ENCODE measurements around the gene WDR88. TPM values are rescaled to one million over a fixed set of nuclear protein-coding genes. Genes with fewer than 3 reads are reported as not detected.

The WDR88 gene
- total and polyA plus RNA-seq, 2 donors from 2014 or later = not detected

GRCh38 chr19:33132425-33132824 lies 511 bp downstream of the WDR88 start:
- H3K4me3 ChIP-seq (ENCODE audit: low read length in 3 of 3) = no peak overlapping the region
- H3K36me3 ChIP-seq (ENCODE audit: control insufficient read depth in 2 of 3, insufficient read depth in 3 of 3, low read length in 3 of 3) = peaks cover 0 to 10% (median 4%) of the 10 kb centered on the region in 3 donors
- DNase-seq (no peak), FAIRE-seq (no peak)
- no peak overlapping the region for H3K9ac ChIP-seq (ENCODE audit: low read length in 3 of 3)
- TF ChIP-seq CTCF (IDR thresholded peaks at IDR 0.05; ENCODE audit: borderline replicate concordance, extremely low read depth, insufficient read depth) = no peak
- intact Hi-C loops (cut with DNase I) = no loop called here
- H3K27me3 ChIP-seq (ENCODE audit: control insufficient read depth, insufficient read depth, low read length) = no peaks in the 10 kb centered on the region
- H3K9me3 ChIP-seq (ENCODE audit: control insufficient read depth in 2 of 3, insufficient read depth in 1 of 3, low read length in 3 of 3) = no peaks in the 10 kb centered on the region
- H3K27ac ChIP-seq (ENCODE audit: low read depth in 2 of 2, low read length in 2 of 2) = no peak overlapping the region
- H3K4me1 ChIP-seq (ENCODE audit: control insufficient read depth in 2 of 3, insufficient read depth in 2 of 3, low read depth in 1 of 3, low read length in 3 of 3) = no peaks in the 10 kb centered on the region

DNA sequence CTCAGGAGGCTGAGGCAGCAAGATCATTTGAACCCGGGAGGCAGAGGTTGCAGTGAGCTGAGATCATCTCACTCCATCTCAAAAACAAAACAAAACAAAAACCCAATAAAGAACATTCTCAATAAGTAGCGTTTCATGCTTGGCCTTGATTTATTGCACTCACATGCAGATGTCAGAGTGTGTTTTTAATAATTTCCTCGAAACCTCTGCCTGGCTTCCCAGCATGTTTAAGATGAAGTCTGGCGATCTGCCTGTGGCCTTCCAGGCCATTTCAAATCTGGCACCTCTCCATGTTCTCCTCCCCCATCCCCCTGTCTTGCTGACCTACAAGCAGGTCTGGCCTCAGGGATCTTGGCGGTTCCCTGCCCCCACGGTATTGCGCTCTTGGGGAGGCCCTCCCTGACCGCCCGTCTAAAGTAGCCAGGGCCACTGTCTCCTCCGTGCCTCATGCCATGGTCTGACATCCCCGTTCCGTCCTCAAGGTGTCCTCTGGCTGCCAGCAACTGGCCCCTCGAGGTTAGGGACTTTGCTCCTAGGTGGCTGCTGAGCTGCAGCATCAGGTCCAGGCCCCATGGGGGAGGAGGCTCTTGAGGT lies 1.6 kb downstream of the WDR88 start:
- H3K27ac ChIP-seq (ENCODE audit: low read depth in 2 of 2, low read length in 2 of 2) = no peak overlapping the region
- DNase-seq = peak in 3 of 5 donors; percentile 27 to 58 (median 45)
- no peak overlapping the region for H3K9ac ChIP-seq (ENCODE audit: low read length in 3 of 3)
- H3K4me3 ChIP-seq (ENCODE audit: low read length in 3 of 3) = no peak overlapping the region
- FAIRE-seq = no peak
- no peaks in the 10 kb centered on the region for H3K4me1 ChIP-seq (ENCODE audit: control insufficient read depth in 2 of 3, insufficient read depth in 2 of 3, low read depth in 1 of 3, low read length in 3 of 3)
- H3K9me3 ChIP-seq (ENCODE audit: control insufficient read depth in 2 of 3, insufficient read depth in 1 of 3, low read length in 3 of 3) = no peaks in the 10 kb centered on the region
- TF ChIP-seq CTCF (IDR thresholded peaks at IDR 0.05; ENCODE audit: borderline replicate concordance, extremely low read depth, insufficient read depth) = no peak
- peaks cover 0 to 8% (median 3%) of the 10 kb centered on the region in 3 donors for H3K36me3 ChIP-seq (ENCODE audit: control insufficient read depth in 2 of 3, insufficient read depth in 3 of 3, low read length in 3 of 3)
- intact Hi-C loops (cut with DNase I) = no loop called here
- no peaks in the 10 kb centered on the region for H3K27me3 ChIP-seq (ENCODE audit: control insufficient read depth, insufficient read depth, low read length)

DNA sequence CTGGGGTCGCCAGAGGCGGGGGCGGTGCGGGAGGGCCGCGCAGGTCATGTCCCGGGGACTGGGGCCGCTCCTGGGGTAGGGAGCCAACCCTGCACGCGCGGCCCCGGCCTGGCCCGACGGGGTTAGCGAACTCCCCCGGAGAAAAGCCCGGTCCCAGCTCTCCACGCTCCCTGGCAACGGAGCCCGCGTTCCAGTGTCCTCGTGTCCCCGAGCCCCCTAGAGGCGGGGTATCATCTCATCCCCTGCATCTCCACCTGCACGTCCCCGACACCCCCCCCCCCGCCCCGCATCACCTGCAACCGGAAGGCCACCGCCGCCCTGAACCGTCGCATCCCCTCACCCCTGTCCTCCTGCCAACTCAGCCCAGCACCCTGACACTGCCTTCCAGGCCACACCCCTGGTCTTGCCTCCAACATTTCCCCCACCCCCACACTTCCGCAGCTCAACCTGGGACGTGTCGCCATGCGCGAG lies 2.7 kb downstream of the WDR88 start:
- H3K4me3 ChIP-seq (ENCODE audit: low read length in 3 of 3) = no peak overlapping the region
- no peaks in the 10 kb centered on the region for H3K27me3 ChIP-seq (ENCODE audit: control insufficient read depth, insufficient read depth, low read length)
- H3K9ac ChIP-seq (ENCODE audit: low read length in 3 of 3) = no peak overlapping the region
- FAIRE-seq = no peak
- H3K36me3 ChIP-seq (ENCODE audit: control insufficient read depth in 2 of 3, insufficient read depth in 3 of 3, low read length in 3 of 3) = peaks cover 0 to 6% (median 2%) of the 10 kb centered on the region in 3 donors
- no peak overlapping the region for H3K27ac ChIP-seq (ENCODE audit: low read depth in 2 of 2, low read length in 2 of 2)
- H3K4me1 ChIP-seq (ENCODE audit: control insufficient read depth in 2 of 3, insufficient read depth in 2 of 3, low read depth in 1 of 3, low read length in 3 of 3) = no peaks in the 10 kb centered on the region
- no peaks in the 10 kb centered on the region for H3K9me3 ChIP-seq (ENCODE audit: control insufficient read depth in 2 of 3, insufficient read depth in 1 of 3, low read length in 3 of 3)
- TF ChIP-seq CTCF (IDR thresholded peaks at IDR 0.05; ENCODE audit: borderline replicate concordance, extremely low read depth, insufficient read depth) = no peak
- intact Hi-C loops (cut with DNase I) = no loop called here
- DNase-seq = peak in 3 of 5 donors; percentile 11 to 78 (median 57)

Data from kidney (tissue), 14 donors.